ENCODE results near the gene CUBN.

Gene CUBN

DNA sequence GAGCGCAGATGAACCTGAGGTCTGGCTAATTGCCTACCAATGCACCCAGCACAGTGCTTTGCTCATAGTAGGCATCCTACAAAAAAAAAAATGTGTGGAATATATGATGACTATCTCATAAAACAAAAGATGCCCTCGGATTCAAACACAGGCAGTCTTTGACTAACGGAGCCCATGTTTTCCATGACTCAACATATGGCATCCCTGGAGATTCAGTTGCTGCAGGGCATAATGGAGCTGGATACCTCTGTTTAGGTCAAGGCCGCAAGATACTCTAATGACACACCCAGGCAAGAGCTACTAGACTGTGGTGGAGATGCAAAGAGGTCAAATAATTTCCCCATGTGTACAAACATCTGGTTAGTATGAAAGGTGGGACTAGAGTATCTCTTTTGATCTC lies 16.3 kb downstream of the CUBN start:
- H3K4me2 ChIP-seq (ENCODE audit: low read length) = no peak overlapping the region
- H2AK5ac ChIP-seq (ENCODE audit: low read length) = no peak overlapping the region
- H3K27ac ChIP-seq (ENCODE audit: low read depth, low read length) = no peak overlapping the region
- no peak overlapping the region for H3K9ac ChIP-seq (ENCODE audit: low read length)
- H3K27me3 ChIP-seq (ENCODE audit: insufficient read depth, low read length, poor library complexity) = no peaks in the 10 kb centered on the region
- no peak overlapping the region for H2BK120ac ChIP-seq (ENCODE audit: low read depth, low read length)
- WGBS (ENCODE audit: extremely low coverage, insufficient coverage, low lambda C conversion rate) = no CpG with 5 or more reads among the region's 4 CpGs
- H3K23ac ChIP-seq (ENCODE audit: low read length) = no peak overlapping the region
- H3K4me1 ChIP-seq (ENCODE audit: control insufficient read depth, low read depth, low read length) = peaks cover 5% of the 10 kb centered on the region
- no peaks in the 10 kb centered on the region for H3K36me3 ChIP-seq (ENCODE audit: control insufficient read depth, insufficient read depth, low read length)
- no peaks in the 10 kb centered on the region for H3K79me1 ChIP-seq (ENCODE audit: low read length)
- H3K4ac ChIP-seq (ENCODE audit: low read depth, low read length) = no peak overlapping the region
- no peak overlapping the region for H2BK5ac ChIP-seq (ENCODE audit: low read length)
- DNase-seq = no peak
- no peak overlapping the region for H3K56ac ChIP-seq (ENCODE audit: low read length)
- H3K4me3 ChIP-seq (ENCODE audit: low read length) = no peak overlapping the region
- H3K18ac ChIP-seq (ENCODE audit: low read length) = no peak overlapping the region
- no peak overlapping the region for H2BK15ac ChIP-seq (replicated peaks; ENCODE audit: low read depth)
- no peak overlapping the region for H4K5ac ChIP-seq (ENCODE audit: low read length)
- H3K79me2 ChIP-seq (ENCODE audit: control insufficient read depth, insufficient read depth, low read length) = no peaks in the 10 kb centered on the region
- no peak overlapping the region for H4K8ac ChIP-seq (ENCODE audit: low read depth, low read length)

DNA sequence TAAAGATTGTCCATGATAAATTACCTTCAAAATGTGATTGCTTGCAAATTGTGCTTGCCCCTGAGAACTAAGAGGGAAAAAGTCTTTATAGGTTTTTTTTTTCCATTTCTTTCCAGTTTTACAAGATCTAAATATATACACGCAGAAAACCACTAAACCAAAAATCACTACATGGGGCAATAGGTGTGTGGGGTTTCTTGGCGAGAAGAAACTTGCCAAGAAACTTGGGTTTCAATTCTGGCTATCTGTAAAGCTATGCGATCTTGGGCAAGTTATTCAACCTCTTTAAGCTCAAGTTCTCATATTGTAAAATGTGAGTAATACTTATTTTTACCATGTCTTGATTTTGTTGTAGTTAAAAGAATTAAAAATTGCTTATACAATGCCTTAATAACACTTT lies 17.0 kb downstream of the CUBN start:
- H3K27me3 ChIP-seq (ENCODE audit: insufficient read depth, low read length, poor library complexity) = no peaks in the 10 kb centered on the region

GRCh38 chr10:17109475-17110207 lies 20.0 kb downstream of the CUBN start:
- DNase-seq = no peak
- no CpG with 5 or more reads among the region's 3 CpGs for WGBS (ENCODE audit: extremely low coverage, insufficient coverage, low lambda C conversion rate)

More for the DNA sequence above, 17.0 kb downstream of the CUBN start:
- no peak overlapping the region for H4K8ac ChIP-seq (ENCODE audit: low read depth, low read length)
- no peaks in the 10 kb centered on the region for H3K79me2 ChIP-seq (ENCODE audit: control insufficient read depth, insufficient read depth, low read length)
- no peak overlapping the region for H3K4ac ChIP-seq (ENCODE audit: low read depth, low read length)
- no peak for DNase-seq
- no peak overlapping the region for H3K56ac ChIP-seq (ENCODE audit: low read length)
- WGBS (ENCODE audit: extremely low coverage, insufficient coverage, low lambda C conversion rate) = no CpG with 5 or more reads among the region's 3 CpGs
- no peak overlapping the region for H2AK5ac ChIP-seq (ENCODE audit: low read length)
- no peaks in the 10 kb centered on the region for H3K79me1 ChIP-seq (ENCODE audit: low read length)
- no peak overlapping the region for H2BK120ac ChIP-seq (ENCODE audit: low read depth, low read length)
- H2BK15ac ChIP-seq (replicated peaks; ENCODE audit: low read depth) = no peak overlapping the region
- H3K9ac ChIP-seq (ENCODE audit: low read length) = no peak overlapping the region
- H2BK5ac ChIP-seq (ENCODE audit: low read length) = no peak overlapping the region
- H3K4me1 ChIP-seq (ENCODE audit: control insufficient read depth, low read depth, low read length) = peaks cover 5% of the 10 kb centered on the region
- no peak overlapping the region for H3K23ac ChIP-seq (ENCODE audit: low read length)
- H3K4me3 ChIP-seq (ENCODE audit: low read length) = no peak overlapping the region
- no peak overlapping the region for H3K4me2 ChIP-seq (ENCODE audit: low read length)
- H3K18ac ChIP-seq (ENCODE audit: low read length) = no peak overlapping the region
- no peak overlapping the region for H3K27ac ChIP-seq (ENCODE audit: low read depth, low read length)
- no peak overlapping the region for H4K5ac ChIP-seq (ENCODE audit: low read length)
- H3K36me3 ChIP-seq (ENCODE audit: control insufficient read depth, insufficient read depth, low read length) = no peaks in the 10 kb centered on the region

GRCh38 chr10:17109046-17109445 lies 20.6 kb downstream of the CUBN start:
- no peak overlapping the region for H2BK15ac ChIP-seq (replicated peaks; ENCODE audit: low read depth)
- no peak overlapping the region for H4K8ac ChIP-seq (ENCODE audit: low read depth, low read length)
- H3K27me3 ChIP-seq (ENCODE audit: insufficient read depth, low read length, poor library complexity) = no peaks in the 10 kb centered on the region
- H3K23ac ChIP-seq (ENCODE audit: low read length) = no peak overlapping the region
- no peak overlapping the region for H3K27ac ChIP-seq (ENCODE audit: low read depth, low read length)
- no peak overlapping the region for H3K18ac ChIP-seq (ENCODE audit: low read length)
- H2BK5ac ChIP-seq (ENCODE audit: low read length) = no peak overlapping the region
- H3K9ac ChIP-seq (ENCODE audit: low read length) = no peak overlapping the region
- H2BK120ac ChIP-seq (ENCODE audit: low read depth, low read length) = no peak overlapping the region
- no peak overlapping the region for H3K56ac ChIP-seq (ENCODE audit: low read length)
- no peaks in the 10 kb centered on the region for H3K79me1 ChIP-seq (ENCODE audit: low read length)
- no peak overlapping the region for H4K5ac ChIP-seq (ENCODE audit: low read length)
- no peaks in the 10 kb centered on the region for H3K4me1 ChIP-seq (ENCODE audit: control insufficient read depth, low read depth, low read length)
- H3K4me3 ChIP-seq (ENCODE audit: low read length) = no peak overlapping the region
- DNase-seq = no peak
- H3K36me3 ChIP-seq (ENCODE audit: control insufficient read depth, insufficient read depth, low read length) = no peaks in the 10 kb centered on the region
- H3K4ac ChIP-seq (ENCODE audit: low read depth, low read length) = no peak overlapping the region
- H3K4me2 ChIP-seq (ENCODE audit: low read length) = no peak overlapping the region
- H2AK5ac ChIP-seq (ENCODE audit: low read length) = no peak overlapping the region
- no CpG with 5 or more reads among the region's 2 CpGs for WGBS (ENCODE audit: extremely low coverage, insufficient coverage, low lambda C conversion rate)
- H3K79me2 ChIP-seq (ENCODE audit: control insufficient read depth, insufficient read depth, low read length) = no peaks in the 10 kb centered on the region

More at GRCh38 chr10:17109475-17110207, 20.0 kb downstream of the CUBN start:
- no peaks in the 10 kb centered on the region for H3K36me3 ChIP-seq (ENCODE audit: control insufficient read depth, insufficient read depth, low read length)
- H3K4ac ChIP-seq (ENCODE audit: low read depth, low read length) = no peak overlapping the region
- no peak overlapping the region for H4K8ac ChIP-seq (ENCODE audit: low read depth, low read length)
- H3K79me1 ChIP-seq (ENCODE audit: low read length) = no peaks in the 10 kb centered on the region
- H3K18ac ChIP-seq (ENCODE audit: low read length) = no peak overlapping the region
- H3K27me3 ChIP-seq (ENCODE audit: insufficient read depth, low read length, poor library complexity) = no peaks in the 10 kb centered on the region
- H3K27ac ChIP-seq (ENCODE audit: low read depth, low read length) = no peak overlapping the region
- H3K4me3 ChIP-seq (ENCODE audit: low read length) = no peak overlapping the region
- H2AK5ac ChIP-seq (ENCODE audit: low read length) = no peak overlapping the region
- H3K9ac ChIP-seq (ENCODE audit: low read length) = no peak overlapping the region
- H4K5ac ChIP-seq (ENCODE audit: low read length) = no peak overlapping the region
- H2BK5ac ChIP-seq (ENCODE audit: low read length) = no peak overlapping the region
- no peak overlapping the region for H2BK120ac ChIP-seq (ENCODE audit: low read depth, low read length)
- no peaks in the 10 kb centered on the region for H3K4me1 ChIP-seq (ENCODE audit: control insufficient read depth, low read depth, low read length)
- no peak overlapping the region for H3K56ac ChIP-seq (ENCODE audit: low read length)
- no peaks in the 10 kb centered on the region for H3K79me2 ChIP-seq (ENCODE audit: control insufficient read depth, insufficient read depth, low read length)
- H3K23ac ChIP-seq (ENCODE audit: low read length) = no peak overlapping the region
- H3K4me2 ChIP-seq (ENCODE audit: low read length) = no peak overlapping the region
- no peak overlapping the region for H2BK15ac ChIP-seq (replicated peaks; ENCODE audit: low read depth)

GRCh38 chr10:17106991-17107390 lies 22.6 kb downstream of the CUBN start:
- no peaks in the 10 kb centered on the region for H3K79me2 ChIP-seq (ENCODE audit: control insufficient read depth, insufficient read depth, low read length)
- H4K8ac ChIP-seq (ENCODE audit: low read depth, low read length) = no peak overlapping the region
- DNase-seq = no peak
- WGBS (ENCODE audit: extremely low coverage, insufficient coverage, low lambda C conversion rate) = no CpG with 5 or more reads among the region's 5 CpGs
- H2BK120ac ChIP-seq (ENCODE audit: low read depth, low read length) = no peak overlapping the region
- no peaks in the 10 kb centered on the region for H3K36me3 ChIP-seq (ENCODE audit: control insufficient read depth, insufficient read depth, low read length)
- H2AK5ac ChIP-seq (ENCODE audit: low read length) = no peak overlapping the region
- H3K27me3 ChIP-seq (ENCODE audit: insufficient read depth, low read length, poor library complexity) = no peaks in the 10 kb centered on the region
- H2BK5ac ChIP-seq (ENCODE audit: low read length) = no peak overlapping the region
- H3K23ac ChIP-seq (ENCODE audit: low read length) = no peak overlapping the region
- H3K4me2 ChIP-seq (ENCODE audit: low read length) = no peak overlapping the region
- no peak overlapping the region for H3K18ac ChIP-seq (ENCODE audit: low read length)
- no peaks in the 10 kb centered on the region for H3K4me1 ChIP-seq (ENCODE audit: control insufficient read depth, low read depth, low read length)
- no peak overlapping the region for H3K56ac ChIP-seq (ENCODE audit: low read length)
- no peak overlapping the region for H3K27ac ChIP-seq (ENCODE audit: low read depth, low read length)
- H2BK15ac ChIP-seq (replicated peaks; ENCODE audit: low read depth) = no peak overlapping the region
- no peak overlapping the region for H3K9ac ChIP-seq (ENCODE audit: low read length)
- H3K4me3 ChIP-seq (ENCODE audit: low read length) = no peak overlapping the region
- H3K4ac ChIP-seq (ENCODE audit: low read depth, low read length) = no peak overlapping the region
- no peak overlapping the region for H4K5ac ChIP-seq (ENCODE audit: low read length)
- no peaks in the 10 kb centered on the region for H3K79me1 ChIP-seq (ENCODE audit: low read length)

DNA sequence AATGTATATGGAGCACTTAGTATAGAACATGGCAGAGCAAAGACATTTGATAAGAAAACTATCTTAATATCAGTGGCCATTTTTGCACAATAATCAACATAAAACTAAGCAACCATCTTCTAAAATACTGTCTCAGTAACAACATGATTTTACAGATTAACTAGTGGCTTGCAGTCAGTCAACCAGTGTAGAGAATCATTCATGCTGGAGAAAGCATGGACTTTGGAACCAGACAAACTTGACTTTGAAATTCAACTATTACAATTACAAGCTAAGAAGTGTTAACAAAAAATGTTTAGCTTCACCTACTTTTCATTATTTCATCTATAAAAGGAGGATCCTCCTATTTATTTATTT lies 27.7 kb downstream of the CUBN start:
- no peak overlapping the region for H3K9ac ChIP-seq (ENCODE audit: low read length)
- no peak overlapping the region for H4K5ac ChIP-seq (ENCODE audit: low read length)
- no peak overlapping the region for H3K18ac ChIP-seq (ENCODE audit: low read length)
- no peak overlapping the region for H3K4me2 ChIP-seq (ENCODE audit: low read length)
- no peak overlapping the region for H2BK5ac ChIP-seq (ENCODE audit: low read length)
- H3K4me3 ChIP-seq (ENCODE audit: low read length) = no peak overlapping the region
- no peak for DNase-seq
- no peaks in the 10 kb centered on the region for H3K79me1 ChIP-seq (ENCODE audit: low read length)
- H3K79me2 ChIP-seq (ENCODE audit: control insufficient read depth, insufficient read depth, low read length) = no peaks in the 10 kb centered on the region
- no peak overlapping the region for H3K23ac ChIP-seq (ENCODE audit: low read length)
- no peaks in the 10 kb centered on the region for H3K27me3 ChIP-seq (ENCODE audit: insufficient read depth, low read length, poor library complexity)
- no peaks in the 10 kb centered on the region for H3K36me3 ChIP-seq (ENCODE audit: control insufficient read depth, insufficient read depth, low read length)
- no peak overlapping the region for H3K4ac ChIP-seq (ENCODE audit: low read depth, low read length)
- H3K4me1 ChIP-seq (ENCODE audit: control insufficient read depth, low read depth, low read length) = no peaks in the 10 kb centered on the region
- H3K56ac ChIP-seq (ENCODE audit: low read length) = no peak overlapping the region
- H2BK120ac ChIP-seq (ENCODE audit: low read depth, low read length) = no peak overlapping the region
- H3K27ac ChIP-seq (ENCODE audit: low read depth, low read length) = no peak overlapping the region
- no peak overlapping the region for H4K8ac ChIP-seq (ENCODE audit: low read depth, low read length)
- H2AK5ac ChIP-seq (ENCODE audit: low read length) = no peak overlapping the region
- no peak overlapping the region for H2BK15ac ChIP-seq (replicated peaks; ENCODE audit: low read depth)
